Endothelial cell of umbilical vein (primary cell): Measurements from ENCODE around the gene MYOZ3. TPM values are rescaled to one million over a fixed set of nuclear protein-coding genes. Genes with fewer than 3 reads are reported as not detected.

ENCODE experiments used
- BruUV-seq: library from RNA; stranded (reverse); fragments of 400-500 nt; replicated peaks from 2 replicates; lab custom pipeline; 2021; lab: Mats Ljungman, UMichigan
- CTCF ChIA-PET: fragments of 300-600, 350-600 bp; sonication (Branson Sonifier 250); formaldehyde crosslinking; loops from one replicate; lab custom pipeline; 2021; ENCODE audit warnings: antibody characterized with exemption, inconsistent platforms; lab: Charles Lee
- POLR2A ChIA-PET: fragments of 300-600, 350-600 bp; sonication (Branson Sonifier 250); formaldehyde crosslinking; loops from one replicate; lab custom pipeline; 2021; ENCODE audit warnings: antibody characterized with exemption, inconsistent platforms; lab: Charles Lee
- DNase-seq: peaks from one replicate; pipeline ENCODE4 v3.0.0-alpha.2; 2011; ENCODE audit warnings: low read depth, low spot score
- FAIRE-seq: peaks from 2 replicates; lab custom pipeline; 2011; peaks lifted over from hg19 to GRCh38; lab: Jason Lieb, UNC
- H2AFZ ChIP-seq: 2 replicates; pipeline ENCODE4 v1.6.0; 2012; ENCODE audit warnings: low read depth, low read length, control low read depth, inconsistent platforms
- H3K27ac ChIP-seq: 2 replicates; pipeline ENCODE4 v1.5.1; 2011; ENCODE audit warnings: low read depth, mild to moderate bottlenecking, control low read depth, low read length, moderate library complexity; ENCODE audit not compliant: insufficient read depth
- H3K27me3 ChIP-seq, 2 experiments: 2 replicates each; pipeline versions ENCODE4 v1.6.0 to v1.6.1; 2011; ENCODE audit warnings: low read length in 2 of 2, mixed read lengths in 1 of 2; ENCODE audit not compliant: control insufficient read depth in 2 of 2, insufficient read depth in 2 of 2
- H3K36me3 ChIP-seq, 2 experiments: 2 replicates in 1 of 2; 3 replicates in 1 of 2; pipeline ENCODE4 v1.5.1; 2011; ENCODE audit warnings: low read length in 2 of 2, mild to moderate bottlenecking in 1 of 2, moderate library complexity in 1 of 2; ENCODE audit not compliant: control insufficient read depth in 2 of 2, insufficient read depth in 2 of 2; ENCODE audit errors: extremely low read depth in 1 of 2
- H3K4me1 ChIP-seq: 3 replicates; pipeline ENCODE4 v1.5.1; 2011; ENCODE audit warnings: mild to moderate bottlenecking, low read length; ENCODE audit not compliant: control insufficient read depth, insufficient read depth; ENCODE audit errors: extremely low read depth
- H3K4me2 ChIP-seq: 2 replicates; pipeline ENCODE4 v1.6.1; 2011; ENCODE audit warnings: low read length, control low read depth, mixed read lengths; ENCODE audit not compliant: insufficient read depth
- H3K4me3 ChIP-seq, 3 experiments: fragments of 200-600 bp in 1 of 3; sonication (generic), shearing (Covaris generic) in 1 of 3; replicated peaks in 1 of 3; 2 replicates each; pipeline ENCODE4 v1.5.1; 2011 to 2016; ENCODE audit warnings: control low read depth in 3 of 3, low read length in 3 of 3, mild to moderate bottlenecking in 2 of 3, inconsistent platforms in 1 of 3, low read depth in 1 of 3, moderate library complexity in 1 of 3; ENCODE audit not compliant: insufficient read depth in 1 of 3
- H3K79me2 ChIP-seq: 2 replicates; pipeline ENCODE4 v1.6.0; 2012; ENCODE audit warnings: low read length, inconsistent platforms; ENCODE audit not compliant: control insufficient read depth, insufficient read depth
- H3K9ac ChIP-seq: replicated peaks from 2 replicates; pipeline ENCODE3; 2011; ENCODE audit warnings: low read length, control low read depth; ENCODE audit not compliant: insufficient read depth; ENCODE audit errors: extremely low read depth
- H3K9me1 ChIP-seq: replicated peaks from 3 replicates; pipeline ENCODE4 v1.6.0; 2011; ENCODE audit warnings: mild to moderate bottlenecking, low read length; ENCODE audit not compliant: control insufficient read depth, insufficient read depth; ENCODE audit errors: extremely low read depth
- H3K9me3 ChIP-seq: replicated peaks from 2 replicates; pipeline ENCODE4 v1.5.1; 2012; ENCODE audit warnings: low read length, inconsistent platforms; ENCODE audit not compliant: control insufficient read depth, insufficient read depth
- H4K20me1 ChIP-seq: replicated peaks from 2 replicates; pipeline ENCODE3; 2011; ENCODE audit warnings: mild to moderate bottlenecking, low read length; ENCODE audit not compliant: control insufficient read depth, insufficient read depth; ENCODE audit errors: extremely low read depth
- EZH2 ChIP-seq: IDR thresholded peaks from 2 replicates; pipeline ENCODE4 v1.6.1; 2012; ENCODE audit warnings: borderline replicate concordance, low read depth, mild to moderate bottlenecking, moderate library complexity, low read length, inconsistent platforms; ENCODE audit not compliant: severe bottlenecking
- FOS ChIP-seq: IDR thresholded peaks from 2 replicates; pipeline ENCODE4 v1.6.1; 2011; ENCODE audit warnings: mild to moderate bottlenecking, low read length, moderate library complexity, borderline replicate concordance; ENCODE audit not compliant: insufficient read depth
- GATA2 ChIP-seq: IDR thresholded peaks from 2 replicates; pipeline ENCODE4 v1.7.0; 2011; ENCODE audit warnings: low read depth, mild to moderate bottlenecking, moderate library complexity, mixed read lengths, low read length; ENCODE audit not compliant: insufficient read length, insufficient read depth
- JUN ChIP-seq: IDR thresholded peaks from 2 replicates; pipeline ENCODE4 v1.6.1; 2011; ENCODE audit warnings: borderline replicate concordance, low read depth; ENCODE audit not compliant: insufficient read length, insufficient read depth
- MAX ChIP-seq: IDR thresholded peaks from 2 replicates; pipeline ENCODE4 v1.6.1; 2011; ENCODE audit not compliant: insufficient read depth, insufficient read length
- MYC ChIP-seq: IDR thresholded peaks from one replicate; pipeline ENCODE4 v1.6.1; 2011; ENCODE audit warnings: mild to moderate bottlenecking, low read depth, low read length
- POLR2A ChIP-seq: IDR thresholded peaks from 2 replicates; pipeline ENCODE4 v1.6.1; 2012; ENCODE audit warnings: low read depth, mild to moderate bottlenecking, control low read depth, low read length
- POLR2AphosphoS5 ChIP-seq: IDR thresholded peaks from 2 replicates; pipeline ENCODE4 v1.6.1; 2012; ENCODE audit warnings: low read depth, mild to moderate bottlenecking, control low read depth, low read length, moderate library complexity; ENCODE audit not compliant: insufficient read depth
- dilution Hi-C: fragments of 300-500 bp; cut with MboI; formaldehyde crosslinking; loops from one replicate; pipeline ENCODE4 v1.15.0; 2019; ENCODE audit warnings: low sequenced_read_pairs; ENCODE audit not compliant: extremely low pct_ligation_motif_present
- intact Hi-C: fragments of 100-400 bp; cut with micrococcal nuclease; formaldehyde crosslinking; loops from one replicate; pipeline ENCODE4 v1.10.0; 2022
- polyA plus RNA-seq, 4 experiments: library from polyadenylated mRNA; depleted of rRNA in 3 of 4; stranded (reverse) in 3 of 4; unstranded in 1 of 4; fragments of >200 nt; gene quantifications; 2 replicates each; pipeline versions ENCODE4 v1.2.1 to v1.2.3, GENCODE V29; 2011 to 2012; ENCODE audit warnings: missing spikeins in 1 of 4
- total RNA-seq: library from RNA; stranded (reverse); gene quantifications from 2 replicates; pipeline ENCODE4 v1.2.3, GENCODE V29; 2021
- TF ChIP-seq, protein P1 (sequence below), 2 donors: IDR thresholded peaks; 1 replicate in 1 of 2; 2 replicates in 1 of 2; pipeline ENCODE4 v1.5.1; 2011; ENCODE audit warnings: low read length in 2 of 2, mild to moderate bottlenecking in 2 of 2, moderate library complexity in 2 of 2, control low read depth in 1 of 2, inconsistent platforms in 1 of 2, low read depth in 1 of 2; ENCODE audit not compliant: insufficient read depth in 1 of 2; ENCODE audit errors: extremely low read depth in 1 of 2

The MYOZ3 gene
- total and polyA plus RNA-seq, 2 donors (not counting 3 experiments of a cell fraction or from before 2014, with no cell fraction given): 0.43 to 1.1 TPM

- Histone ChIP-seq H3K9me3 (no peaks in the 10 kb centered on the region), H3K27ac (no peak overlapping the region), H4K20me1 (no peaks in the 10 kb centered on the region), H3K4me3 (no peak overlapping the region), H3K36me3 (peaks cover 36 to 43% of the 10 kb centered on the region in 2 experiments), H3K4me1 (no peaks in the 10 kb centered on the region), H3K4me2 (no peak overlapping the region), H3K27me3 (no peaks in the 10 kb centered on the region), H3K79me2 (no peaks in the 10 kb centered on the region), H2AFZ (no peak overlapping the region), H3K9me1 (no peaks in the 10 kb centered on the region), H3K9ac (no peak overlapping the region)
- POLR2A ChIA-PET: interaction anchor here (0.6 kb wide), 1 partner anchor 143 kb away, joined by 3 read pairs; no protein-coding TSS in a partner anchor
- no peak for FAIRE-seq
- TF ChIP-seq MYC: no peak
- no TSS peak for BruUV-seq
- dilution Hi-C loops: no loop called here
- intact Hi-C loops: no loop called here
- CTCF ChIA-PET: interaction anchor here (1.1 kb wide), 1 partner anchor 9 kb away, joined by 4 read pairs; the partner anchor contains the start of gene RBM22
- no peak for DNase-seq
These were observed 31.2 kb downstream of the MYOZ3 start for GRCh38 chr5:150692276-150692675.

GRCh38 chr5:150694612-150695011 lies 33.6 kb downstream of the MYOZ3 start:
- no peak for TF ChIP-seq FOS
- no peak for TF ChIP-seq GATA2
- no peak for TF ChIP-seq EZH2
- TF ChIP-seq POLR2A: no peak
- TF ChIP-seq JUN: no peak
- TF ChIP-seq, protein P1, sequence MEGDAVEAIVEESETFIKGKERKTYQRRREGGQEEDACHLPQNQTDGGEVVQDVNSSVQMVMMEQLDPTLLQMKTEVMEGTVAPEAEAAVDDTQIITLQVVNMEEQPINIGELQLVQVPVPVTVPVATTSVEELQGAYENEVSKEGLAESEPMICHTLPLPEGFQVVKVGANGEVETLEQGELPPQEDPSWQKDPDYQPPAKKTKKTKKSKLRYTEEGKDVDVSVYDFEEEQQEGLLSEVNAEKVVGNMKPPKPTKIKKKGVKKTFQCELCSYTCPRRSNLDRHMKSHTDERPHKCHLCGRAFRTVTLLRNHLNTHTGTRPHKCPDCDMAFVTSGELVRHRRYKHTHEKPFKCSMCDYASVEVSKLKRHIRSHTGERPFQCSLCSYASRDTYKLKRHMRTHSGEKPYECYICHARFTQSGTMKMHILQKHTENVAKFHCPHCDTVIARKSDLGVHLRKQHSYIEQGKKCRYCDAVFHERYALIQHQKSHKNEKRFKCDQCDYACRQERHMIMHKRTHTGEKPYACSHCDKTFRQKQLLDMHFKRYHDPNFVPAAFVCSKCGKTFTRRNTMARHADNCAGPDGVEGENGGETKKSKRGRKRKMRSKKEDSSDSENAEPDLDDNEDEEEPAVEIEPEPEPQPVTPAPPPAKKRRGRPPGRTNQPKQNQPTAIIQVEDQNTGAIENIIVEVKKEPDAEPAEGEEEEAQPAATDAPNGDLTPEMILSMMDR (IDR thresholded peaks at IDR 0.05; ENCODE audit: extremely low read depth in 1 of 2, insufficient read depth in 1 of 2, low read depth in 1 of 2, low read length in 2 of 2): no peak
- TF ChIP-seq POLR2AphosphoS5: no peak
- no peak for TF ChIP-seq MYC
- TF ChIP-seq MAX: no peak
- H3K9me1 ChIP-seq: no peaks in the 10 kb centered on the region
- no peak overlapping the region for H3K27ac ChIP-seq
- H3K27me3 ChIP-seq: no peaks in the 10 kb centered on the region
- FAIRE-seq: no peak
- intact Hi-C loops (no loop called here), dilution Hi-C loops (no loop called here)
- no peak overlapping the region for H3K4me3 ChIP-seq
- H3K4me2 ChIP-seq: no peak overlapping the region
- no peaks in the 10 kb centered on the region for H4K20me1 ChIP-seq
- H3K79me2 ChIP-seq: peaks cover 13% of the 10 kb centered on the region
- peaks cover 49 to 51% of the 10 kb centered on the region in 2 experiments for H3K36me3 ChIP-seq
- peaks cover 8% of the 10 kb centered on the region for H3K4me1 ChIP-seq
- DNase-seq: no peak
- no peak overlapping the region for H2AFZ ChIP-seq
- BruUV-seq: no TSS peak
- CTCF ChIA-PET: interaction anchor here (1.1 kb wide), 1 partner anchor 11 kb away, joined by 3 read pairs; no protein-coding TSS in a partner anchor
- POLR2A ChIA-PET: no interaction called here
- no peak overlapping the region for H3K9ac ChIP-seq
- H3K9me3 ChIP-seq: no peaks in the 10 kb centered on the region
